Endodermal cell (in vitro differentiated cells): ENCODE data around the gene AGAP3. TPM values are rescaled to one million over a fixed set of nuclear protein-coding genes. Genes with fewer than 3 reads are reported as not detected.

Experiments
- DNase-seq: peaks from one replicate; pipeline ENCODE4 v3.0.0-alpha.2; 2017
- H3K27ac ChIP-seq: 2 replicates; pipeline ENCODE4 v1.5.1; 2013; ENCODE audit warnings: mild to moderate bottlenecking, low read depth, low read length, moderate library complexity
- H3K27me3 ChIP-seq: 2 replicates; pipeline ENCODE4 v1.6.1; 2013; ENCODE audit warnings: mild to moderate bottlenecking, low read length, moderate library complexity; ENCODE audit not compliant: insufficient read depth, control insufficient read depth, poor library complexity, severe bottlenecking
- H3K36me3 ChIP-seq: 2 replicates; pipeline ENCODE4 v1.7.0; 2013; ENCODE audit warnings: mild to moderate bottlenecking, low read length, moderate library complexity; ENCODE audit not compliant: control insufficient read depth, insufficient read depth
- H3K4me1 ChIP-seq: one replicate; pipeline ENCODE4 v1.7.0; 2013; ENCODE audit warnings: low read length; ENCODE audit not compliant: control insufficient read depth, insufficient read depth
- H3K4me3 ChIP-seq: 2 replicates; pipeline ENCODE4 v1.5.1; 2013; ENCODE audit warnings: mild to moderate bottlenecking, low read length, moderate library complexity
- H3K9ac ChIP-seq: 2 replicates; pipeline ENCODE4 v1.6.1; 2013; ENCODE audit warnings: mild to moderate bottlenecking, low read length, moderate library complexity; ENCODE audit not compliant: poor library complexity, severe bottlenecking; ENCODE audit errors: extremely low read depth
- H3K9me3 ChIP-seq: 2 replicates; pipeline ENCODE4 v1.6.1; 2013; ENCODE audit warnings: mild to moderate bottlenecking, low read length, moderate library complexity; ENCODE audit not compliant: control insufficient read depth
- H3K27ac Mint-ChIP-seq: 2 replicates; pipeline ENCODE4 v1.8.0; 2020; ENCODE audit warnings: mixed read lengths
- H3K27me3 Mint-ChIP-seq: 2 replicates; pipeline ENCODE4 v1.8.0; 2021; ENCODE audit warnings: mild to moderate bottlenecking, mixed read lengths; ENCODE audit not compliant: insufficient read depth
- H3K36me3 Mint-ChIP-seq: 2 replicates; pipeline ENCODE4 v1.8.0; 2020; ENCODE audit warnings: low read depth, mixed read lengths
- H3K4me1 Mint-ChIP-seq: 2 replicates; pipeline ENCODE4 v1.8.0; 2020; ENCODE audit warnings: mixed read lengths
- H3K4me3 Mint-ChIP-seq: 2 replicates; pipeline ENCODE4 v1.8.0; 2020; ENCODE audit warnings: mild to moderate bottlenecking, moderate library complexity, mixed read lengths
- H3K9me3 Mint-ChIP-seq: 2 replicates; pipeline ENCODE4 v1.8.0; 2020; ENCODE audit warnings: mild to moderate bottlenecking, mixed read lengths
- CTCF ChIP-seq: fragments of 200-600 bp; sonication (generic); conservative IDR thresholded peaks from 2 replicates; pipeline ENCODE4 v1.5.0; 2021; ENCODE audit warnings: antibody characterized with exemption, mild to moderate bottlenecking
- WGBS, 2 experiments: methylation state at CpG; one replicate each; pipeline versions ENCODE4 v1.1.5 to v1.1.7; 2013; ENCODE audit warnings: missing lambda C conversion rate in 2 of 2, mixed read lengths in 1 of 2; ENCODE audit not compliant: insufficient coverage in 1 of 2, insufficient read length in 1 of 2; 5-methylcytosine and 5-hydroxymethylcytosine counted together
- total RNA-seq, 2 donors: library from RNA; stranded (reverse); fragmentation: NEBNext Ultra II Directional in 1 of 2; extraction: Animal tissue kit (Norgen Biotek cat#: 25700) in 1 of 2; gene quantifications; 2 replicates in 1 of 2; 3 replicates in 1 of 2; pipeline ENCODE4 v1.2.1, GENCODE V29; 2021

Gene AGAP3
- total RNA-seq, 2 donors from 2014 or later, result 113 to 116 TPM

- peak; percentile 94 for DNase-seq
- Histone ChIP-seq H3K4me1 (peaks cover 4% of the 10 kb centered on the region), H3K36me3 (peaks cover 26% of the 10 kb centered on the region), H3K9me3 (no peaks in the 10 kb centered on the region), H3K27me3 (no peaks in the 10 kb centered on the region), H3K4me3 (peak overlapping the region; percentile 73), H3K27ac (no peak overlapping the region), H3K9ac (no peak overlapping the region)
- peak; percentile 62 for TF ChIP-seq CTCF
- Mint-ChIP-seq H3K27me3 (peaks cover 4% of the 10 kb centered on the region), H3K9me3 (no peaks in the 10 kb centered on the region), H3K27ac (no peak overlapping the region), H3K4me3 (peak overlapping the region; percentile 64), H3K36me3 (peaks cover 48% of the 10 kb centered on the region), H3K4me1 (peaks cover 2% of the 10 kb centered on the region)
- WGBS, 2 experiments, result 9 to 10% methylated on average over 16 to 22 of the region's 22 CpGs
Observed at GRCh38 chr7:151125470-151125845, 39.2 kb downstream of the AGAP3 start.

DNA sequence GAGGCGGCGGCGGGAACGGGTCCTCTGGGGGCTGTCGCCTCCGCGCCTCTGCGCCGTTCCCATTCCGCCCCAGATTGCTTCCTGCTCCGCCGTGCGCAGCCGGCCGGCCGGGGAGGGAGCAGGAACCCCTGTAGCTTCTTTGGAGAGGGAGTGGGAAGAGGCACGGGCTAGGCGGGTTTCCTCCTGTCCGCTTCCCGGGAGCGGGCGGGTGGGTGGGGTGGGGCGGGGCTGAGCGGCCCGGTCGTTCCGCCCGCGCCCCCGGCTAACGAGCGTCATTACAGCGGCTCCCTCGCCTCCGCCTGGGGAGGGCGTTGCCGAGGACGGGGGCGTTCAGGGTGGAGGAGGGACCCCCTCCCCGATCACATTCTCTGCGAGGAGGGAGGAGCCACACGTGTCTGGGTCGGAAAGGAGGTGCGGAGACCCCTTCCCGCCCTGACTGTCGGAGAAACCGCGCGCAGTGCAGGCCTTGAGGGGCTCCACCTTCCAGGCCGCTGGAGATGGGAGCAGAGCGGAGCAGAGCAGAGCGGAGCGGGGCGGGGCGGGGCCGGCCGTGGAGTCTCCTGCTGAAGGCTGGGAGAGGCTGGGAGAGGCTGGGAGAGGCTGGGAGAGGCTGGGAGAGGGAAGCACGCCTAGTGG, 39.7 kb downstream of the AGAP3 start:
- Histone ChIP-seq H3K9me3 (no peaks in the 10 kb centered on the region), H3K9ac (no peak overlapping the region), H3K27ac (no peak overlapping the region), H3K36me3 (peaks cover 24% of the 10 kb centered on the region), H3K4me3 (peak overlapping the region; percentile 73), H3K4me1 (peaks cover 4% of the 10 kb centered on the region), H3K27me3 (no peaks in the 10 kb centered on the region)
- no peak for TF ChIP-seq CTCF
- Mint-ChIP-seq H3K36me3 (peaks cover 47% of the 10 kb centered on the region), H3K4me1 (peaks cover 2% of the 10 kb centered on the region), H3K4me3 (peak overlapping the region; percentile 64), H3K9me3 (no peaks in the 10 kb centered on the region), H3K27ac (no peak overlapping the region), H3K27me3 (peaks cover 4% of the 10 kb centered on the region)
- DNase-seq, result peak; percentile 78
- 6 to 13% methylated on average over 10 to 58 of the region's 58 CpGs for WGBS, 2 experiments

DNA sequence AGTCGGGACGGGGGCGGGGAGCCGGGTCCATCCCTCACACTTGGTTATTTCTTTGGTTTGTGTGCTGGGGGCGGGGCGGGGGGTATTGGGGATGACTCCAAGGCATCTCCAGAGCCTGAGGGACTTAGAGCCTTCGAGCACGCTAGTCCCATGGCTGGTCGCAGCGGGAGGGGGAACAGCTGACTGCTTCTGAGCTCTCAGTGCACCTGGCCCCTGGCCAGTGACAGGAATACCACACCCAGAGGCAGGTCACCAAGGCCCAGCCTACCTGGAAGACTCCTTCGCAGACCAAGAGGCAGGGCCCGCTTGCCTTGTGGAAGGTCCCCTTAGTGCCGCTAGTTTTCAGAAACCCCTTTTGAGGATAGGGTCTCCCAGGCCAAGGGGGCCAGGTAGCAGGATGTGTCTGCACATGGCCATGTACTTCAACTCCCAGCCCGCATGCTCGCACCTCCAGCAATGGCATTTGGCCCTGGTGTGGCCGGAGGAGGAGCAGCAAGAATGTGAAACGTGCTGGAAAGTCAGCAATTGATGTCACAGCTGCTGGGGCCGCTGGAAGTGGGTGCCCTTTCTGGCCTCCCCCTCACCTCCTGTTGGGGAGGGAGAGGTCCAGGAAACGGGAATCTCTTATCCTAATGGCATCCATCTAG, 40.3 kb downstream of the AGAP3 start:
- peaks cover 2% of the 10 kb centered on the region for H3K4me1 Mint-ChIP-seq
- Histone ChIP-seq H3K36me3 (peaks cover 27% of the 10 kb centered on the region), H3K27ac (no peak overlapping the region), H3K27me3 (no peaks in the 10 kb centered on the region), H3K9me3 (no peaks in the 10 kb centered on the region), H3K4me3 (no peak overlapping the region), H3K9ac (no peak overlapping the region), H3K4me1 (peaks cover 4% of the 10 kb centered on the region)
- no peaks in the 10 kb centered on the region for H3K9me3 Mint-ChIP-seq
- no peak overlapping the region for H3K27ac Mint-ChIP-seq
- peak overlapping the region; percentile 64 for H3K4me3 Mint-ChIP-seq
- TF ChIP-seq CTCF, result no peak
- peaks cover 41% of the 10 kb centered on the region for H3K36me3 Mint-ChIP-seq
- DNase-seq, result no peak
- H3K27me3 Mint-ChIP-seq, result peaks cover 4% of the 10 kb centered on the region
- 60 to 73% methylated on average over 10 to 18 of the region's 19 CpGs for WGBS, 2 experiments
